Spleen (tissue), 11 donors: ENCODE data around the gene DBI. TPM values are rescaled to one million over a fixed set of nuclear protein-coding genes. Genes with fewer than 3 reads are reported as not detected.

Experiments used
- DNase-seq: peaks from one replicate; pipeline ENCODE4 v3.0.0-alpha.2; 2020
- H3K27ac ChIP-seq, 8 donors: fragments of 200-600 bp; sonication (generic) in 7 of 8; 1 replicate in 4 of 8; 2 replicates in 4 of 8; pipeline versions ENCODE4 v1.5.0 to v1.8.0; 2016 to 2021; ENCODE audit warnings: inconsistent platforms in 4 of 8, mild to moderate bottlenecking in 4 of 8, moderate library complexity in 1 of 8
- H3K27me3 ChIP-seq, 7 donors: fragments of 200-600 bp; sonication (generic) in 6 of 7; replicated peaks in 1 of 7; 1 replicate in 4 of 7; 2 replicates in 3 of 7; pipeline versions ENCODE4 v1.5.0 to v1.8.0; 2016 to 2021; ENCODE audit warnings: inconsistent platforms in 3 of 7, mild to moderate bottlenecking in 1 of 7
- H3K36me3 ChIP-seq, 6 donors: fragments of 200-600 bp; sonication (generic) in 5 of 6; 1 replicate in 4 of 6; 2 replicates in 2 of 6; pipeline versions ENCODE4 v1.5.0 to v1.8.0; 2016 to 2021; ENCODE audit warnings: inconsistent platforms in 2 of 6
- H3K4me1 ChIP-seq, 6 donors: fragments of 200-600 bp; sonication (generic) in 5 of 6; 1 replicate in 3 of 6; 2 replicates in 3 of 6; pipeline versions ENCODE4 v1.5.0 to v1.8.0; 2016 to 2021; ENCODE audit warnings: inconsistent platforms in 3 of 6
- H3K4me3 ChIP-seq, 8 donors: fragments of 200-600 bp; sonication (generic) in 7 of 8; 1 replicate in 4 of 8; 2 replicates in 4 of 8; pipeline versions ENCODE4 v1.5.0 to v1.8.0; 2016 to 2021; ENCODE audit warnings: inconsistent platforms in 4 of 8, mild to moderate bottlenecking in 4 of 8, moderate library complexity in 2 of 8
- H3K9me3 ChIP-seq, 8 donors: fragments of 200-600 bp; sonication (generic) in 7 of 8; 1 replicate in 4 of 8; 2 replicates in 4 of 8; pipeline versions ENCODE4 v1.5.0 to v1.8.0; 2016 to 2021; ENCODE audit warnings: inconsistent platforms in 4 of 8
- CTCF ChIP-seq, 11 experiments: fragments of 200-600 bp in 7 of 11; fragments of 450-650 bp in 4 of 11; sonication (generic) in 4 of 11; IDR thresholded peaks in 8 of 11; conservative IDR thresholded peaks in 3 of 11; 1 replicate in 7 of 11; 2 replicates in 4 of 11; pipeline versions ENCODE4 v1.4.0 to v1.8.0; 2016 to 2021; ENCODE audit warnings: antibody characterized with exemption in 11 of 11, inconsistent platforms in 4 of 11, mild to moderate bottlenecking in 1 of 11
- POLR2A ChIP-seq, 3 donors: fragments of 450-650 bp; IDR thresholded peaks; one replicate each; pipeline ENCODE4 v1.5.1; 2017; ENCODE audit warnings: antibody characterized with exemption in 3 of 3, mild to moderate bottlenecking in 1 of 3
- POLR2AphosphoS5 ChIP-seq, 3 donors: sonication (generic); formaldehyde crosslinking; IDR thresholded peaks; one replicate each; pipeline ENCODE4 v1.5.1; 2017; ENCODE audit warnings: antibody characterized with exemption in 3 of 3
- WGBS, 5 donors: extraction: QIAGEN DNeasy Blood & Tissue Kit in 3 of 5; methylation state at CpG; one replicate each; pipeline versions ENCODE4 v1.1.5 to v1.1.7; 2013 to 2018; 5-methylcytosine and 5-hydroxymethylcytosine counted together
- intact Hi-C: fragments of 100-400 bp; cut with DNase I; formaldehyde crosslinking; loops from one replicate; pipeline ENCODE4 v1.15.0; 2023; ENCODE audit warnings: low total_unique reads
- polyA plus RNA-seq, 3 donors: library from polyadenylated mRNA; stranded (reverse); fragments of 200-250 nt; gene quantifications; one replicate each; pipeline ENCODE4 v1.2.1, GENCODE V29; 2013
- total RNA-seq, 7 donors: library from RNA; depleted of rRNA in 3 of 7; stranded (reverse); fragments of >200 nt in 3 of 7; fragmentation: NEBNext Ultra II Directional in 4 of 7; extraction: Animal tissue kit (Norgen Biotek cat#: 25700) in 4 of 7; gene quantifications; one replicate each; pipeline versions ENCODE4 v1.1.0 to v1.2.1, GENCODE V29; 2016 to 2021
- donor health status: healthy with polysubstance abuse.
- donor health status: DM: no; HTN: no; CAD: no; lungs with moderate emphysema.
- donor health status: DM: no; HTN: no; CAD: no.
- donor health status: Bipolar disorder and iron deficiency.
- donor health status: healthy.
- donor health status: DM: no; HTN: no; CAD: no.
- donor health status: DM: yes; HTN: yes; CAD: no.

The DBI gene
- total and polyA plus RNA-seq, 10 donors, result 37.3 to 321 (median 61.2) TPM

GRCh38 chr2:119350311-119350998 lies 16.3 kb upstream of the DBI start:
- intact Hi-C loops, result no loop called here
- DNase-seq, result no peak
- Histone ChIP-seq H3K36me3 (no peaks in the 10 kb centered on the region), H3K4me1 (peaks cover 0 to 13% (median 0%) of the 10 kb centered on the region in 6 donors), H3K9me3 (peaks cover 0 to 4% (median 0%) of the 10 kb centered on the region in 8 donors), H3K27ac (no peak overlapping the region), H3K27me3 (no peaks in the 10 kb centered on the region), H3K4me3 (no peak overlapping the region)
- TF ChIP-seq CTCF (IDR thresholded peaks at IDR 0.05 in 8 of 11, conservative IDR thresholded peaks at IDR 0.05 in 3 of 11), result no peak
- no peak for TF ChIP-seq POLR2A (IDR thresholded peaks at IDR 0.05)
- TF ChIP-seq POLR2AphosphoS5 (IDR thresholded peaks at IDR 0.05), result no peak
- WGBS, 5 donors, result 80 to 91% (median 88%) methylated on average over 4 of the region's 4 CpGs

GRCh38 chr2:119352357-119352756 lies 14.4 kb upstream of the DBI start:
- Histone ChIP-seq H3K4me1 (peaks cover 0 to 17% (median 0%) of the 10 kb centered on the region in 6 donors), H3K27ac (no peak overlapping the region), H3K36me3 (no peaks in the 10 kb centered on the region), H3K9me3 (no peaks in the 10 kb centered on the region), H3K27me3 (no peaks in the 10 kb centered on the region), H3K4me3 (no peak overlapping the region)
- intact Hi-C loops, result no loop called here
- DNase-seq, result no peak
- TF ChIP-seq POLR2A (IDR thresholded peaks at IDR 0.05) (no peak), POLR2AphosphoS5 (IDR thresholded peaks at IDR 0.05) (no peak), CTCF (IDR thresholded peaks at IDR 0.05 in 8 of 11, conservative IDR thresholded peaks at IDR 0.05 in 3 of 11) (no peak)

- no peak for DNase-seq
- H3K27ac ChIP-seq, result no peak overlapping the region
- H3K9me3 ChIP-seq, result no peaks in the 10 kb centered on the region
- no peaks in the 10 kb centered on the region for H3K36me3 ChIP-seq
- 90 to 98% (median 95%) methylated on average over 1 of the region's 1 CpG for WGBS, 5 donors
- peaks cover 0 to 17% (median 0%) of the 10 kb centered on the region in 6 donors for H3K4me1 ChIP-seq
- no peak overlapping the region for H3K4me3 ChIP-seq
- no peak for TF ChIP-seq POLR2AphosphoS5 (IDR thresholded peaks at IDR 0.05)
- no peak for TF ChIP-seq POLR2A (IDR thresholded peaks at IDR 0.05)
- no peak for TF ChIP-seq CTCF (IDR thresholded peaks at IDR 0.05 in 8 of 11, conservative IDR thresholded peaks at IDR 0.05 in 3 of 11)
- H3K27me3 ChIP-seq, result no peaks in the 10 kb centered on the region
- intact Hi-C loops, result no loop called here
These were observed 11.9 kb upstream of the DBI start for GRCh38 chr2:119354860-119355259.

- DNase-seq, result no peak
- 78 to 95% (median 86%) methylated on average over 6 of the region's 6 CpGs for WGBS, 5 donors
- Histone ChIP-seq H3K27me3 (no peaks in the 10 kb centered on the region), H3K9me3 (no peaks in the 10 kb centered on the region), H3K4me3 (no peak overlapping the region), H3K36me3 (no peaks in the 10 kb centered on the region), H3K27ac (no peak overlapping the region), H3K4me1 (peaks cover 0 to 12% (median 5%) of the 10 kb centered on the region in 6 donors)
- intact Hi-C loops, result no loop called here
- TF ChIP-seq CTCF (IDR thresholded peaks at IDR 0.05 in 8 of 11, conservative IDR thresholded peaks at IDR 0.05 in 3 of 11) (no peak), POLR2AphosphoS5 (IDR thresholded peaks at IDR 0.05) (no peak), POLR2A (IDR thresholded peaks at IDR 0.05) (no peak)
These were observed 7.0 kb upstream of the DBI start for GRCh38 chr2:119359774-119360173.
